ENCODE measurements around the gene CSN2.

The CSN2 gene, protein sequence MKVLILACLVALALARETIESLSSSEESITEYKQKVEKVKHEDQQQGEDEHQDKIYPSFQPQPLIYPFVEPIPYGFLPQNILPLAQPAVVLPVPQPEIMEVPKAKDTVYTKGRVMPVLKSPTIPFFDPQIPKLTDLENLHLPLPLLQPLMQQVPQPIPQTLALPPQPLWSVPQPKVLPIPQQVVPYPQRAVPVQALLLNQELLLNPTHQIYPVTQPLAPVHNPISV

DNA sequence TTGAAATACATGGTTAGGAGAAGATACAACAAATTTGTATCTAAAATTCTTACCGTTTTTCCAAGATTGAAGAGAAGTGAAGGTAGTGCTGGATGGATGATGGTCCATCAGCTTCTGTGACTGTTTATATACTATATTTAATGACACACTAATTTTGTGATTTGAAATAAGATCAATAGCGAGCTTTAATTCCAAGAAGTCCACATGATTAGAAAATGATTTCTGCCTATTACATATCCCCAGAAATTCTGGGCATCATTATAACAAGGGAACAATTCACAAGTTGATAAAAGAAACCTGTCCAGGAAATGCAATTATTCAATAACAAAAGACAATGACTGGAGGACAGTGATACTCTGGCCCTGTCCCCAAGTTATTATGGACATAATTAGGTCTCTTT, at the start of gene CSN2:
Gene CSN2 (minus strand): TSS at position 101 of the 400 bp plus-strand sequence. CDS start 4,733 bp downstream, outside the sequence.
- Histone ChIP-seq H3K27ac (ENCODE audit: low read depth in 2 of 2, low read length in 2 of 2) (no peak within 1 kb of the TSS), H3K4me3 (ENCODE audit: low read length in 2 of 2) (no peak within 1 kb of the TSS), H3K9ac (ENCODE audit: low read depth in 1 of 2, low read length in 2 of 2) (no peak within 1 kb of the TSS), H3K9me3 (ENCODE audit: control insufficient read depth in 2 of 2, low read length in 2 of 2) (no peaks in the 10 kb centered on the region), H3K36me3 (ENCODE audit: control insufficient read depth in 2 of 2, insufficient read depth in 2 of 2, low read length in 2 of 2) (no peaks in the 10 kb centered on the region), H3K4me1 (ENCODE audit: control insufficient read depth in 2 of 2, insufficient read depth in 2 of 2, low read length in 2 of 2) (no peaks in the 10 kb centered on the region), H3K27me3 (ENCODE audit: control insufficient read depth in 2 of 2, insufficient read depth in 2 of 2, low read length in 2 of 2) (no peaks in the 10 kb centered on the region)

DNA sequence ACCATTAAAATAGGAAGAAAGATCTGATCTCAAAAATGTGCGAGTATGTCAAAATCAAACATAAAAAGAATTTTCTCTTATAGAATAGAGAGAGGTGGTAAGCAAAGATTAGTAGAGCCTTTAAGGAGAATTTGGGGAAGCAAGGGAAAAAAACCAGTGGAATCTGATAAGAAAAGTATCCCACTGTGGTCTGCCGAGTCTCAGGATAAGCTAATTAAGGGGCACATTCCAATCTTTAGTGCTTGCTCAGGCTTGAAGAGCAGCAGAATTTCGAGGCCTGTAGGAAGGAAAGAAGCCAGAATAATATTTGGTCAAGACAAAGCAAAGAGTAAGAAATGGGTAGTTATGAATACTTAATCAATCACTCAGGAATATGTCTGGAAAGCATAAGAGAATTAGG, 43.2 kb upstream of the CSN2 start:
- Histone ChIP-seq H3K27ac (ENCODE audit: low read depth in 2 of 2, low read length in 2 of 2) (no peak overlapping the region), H3K4me3 (ENCODE audit: low read length in 2 of 2) (no peak overlapping the region), H3K27me3 (ENCODE audit: control insufficient read depth in 2 of 2, insufficient read depth in 2 of 2, low read length in 2 of 2) (no peaks in the 10 kb centered on the region), H3K9me3 (ENCODE audit: control insufficient read depth in 2 of 2, low read length in 2 of 2) (no peaks in the 10 kb centered on the region), H3K9ac (ENCODE audit: low read depth in 1 of 2, low read length in 2 of 2) (no peak overlapping the region), H3K4me1 (ENCODE audit: control insufficient read depth in 2 of 2, insufficient read depth in 2 of 2, low read length in 2 of 2) (no peaks in the 10 kb centered on the region), H3K36me3 (ENCODE audit: control insufficient read depth in 2 of 2, insufficient read depth in 2 of 2, low read length in 2 of 2) (no peaks in the 10 kb centered on the region)

DNA sequence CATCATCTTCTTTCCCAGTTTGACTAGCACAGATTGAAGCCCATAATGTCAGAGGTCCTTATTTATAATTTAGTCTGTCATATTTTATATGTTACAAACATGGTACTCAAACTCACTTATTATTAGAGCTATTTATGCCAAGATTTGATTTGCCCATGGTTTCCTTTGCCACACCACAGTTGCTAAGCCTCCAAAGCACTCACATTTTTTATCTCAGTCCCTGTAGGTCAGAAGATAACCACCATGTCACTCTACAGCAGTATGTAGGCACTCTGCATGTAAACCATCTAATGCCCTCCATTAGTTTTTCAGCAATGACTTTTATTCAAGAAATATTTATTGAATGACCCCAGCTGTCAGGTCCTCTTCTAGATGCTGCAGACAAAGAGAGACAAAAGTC, 37.0 kb upstream of the CSN2 start:
- H3K27me3 ChIP-seq (ENCODE audit: control insufficient read depth in 2 of 2, insufficient read depth in 2 of 2, low read length in 2 of 2): no peaks in the 10 kb centered on the region
- no peaks in the 10 kb centered on the region for H3K4me1 ChIP-seq (ENCODE audit: control insufficient read depth in 2 of 2, insufficient read depth in 2 of 2, low read length in 2 of 2)
- no peak overlapping the region for H3K4me3 ChIP-seq (ENCODE audit: low read length in 2 of 2)
- no peaks in the 10 kb centered on the region for H3K36me3 ChIP-seq (ENCODE audit: control insufficient read depth in 2 of 2, insufficient read depth in 2 of 2, low read length in 2 of 2)
- H3K27ac ChIP-seq (ENCODE audit: low read depth in 2 of 2, low read length in 2 of 2): no peak overlapping the region
- no peaks in the 10 kb centered on the region for H3K9me3 ChIP-seq (ENCODE audit: control insufficient read depth in 2 of 2, low read length in 2 of 2)
- H3K9ac ChIP-seq (ENCODE audit: low read depth in 1 of 2, low read length in 2 of 2): no peak overlapping the region

DNA sequence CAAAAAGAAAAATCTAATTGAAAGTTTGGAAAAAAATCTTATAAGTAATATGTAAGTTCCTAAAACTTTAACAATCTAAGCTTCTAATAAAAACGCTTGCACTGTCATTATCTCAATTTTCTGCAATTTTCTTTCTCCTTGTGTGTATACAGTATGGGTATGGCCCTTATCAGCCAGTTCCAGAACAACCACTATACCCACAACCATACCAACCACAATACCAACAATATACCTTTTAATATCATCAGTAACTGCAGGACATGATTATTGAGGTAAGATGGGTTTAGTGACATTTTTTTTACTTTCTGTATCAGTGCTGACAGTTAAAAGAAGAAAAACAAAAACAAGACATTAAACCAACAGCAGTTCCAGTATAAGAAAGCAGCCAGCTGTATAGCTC, 35.2 kb upstream of the CSN2 start:
- Histone ChIP-seq H3K4me1 (ENCODE audit: control insufficient read depth in 2 of 2, insufficient read depth in 2 of 2, low read length in 2 of 2) (no peaks in the 10 kb centered on the region), H3K9me3 (ENCODE audit: control insufficient read depth in 2 of 2, low read length in 2 of 2) (no peaks in the 10 kb centered on the region)

DNA sequence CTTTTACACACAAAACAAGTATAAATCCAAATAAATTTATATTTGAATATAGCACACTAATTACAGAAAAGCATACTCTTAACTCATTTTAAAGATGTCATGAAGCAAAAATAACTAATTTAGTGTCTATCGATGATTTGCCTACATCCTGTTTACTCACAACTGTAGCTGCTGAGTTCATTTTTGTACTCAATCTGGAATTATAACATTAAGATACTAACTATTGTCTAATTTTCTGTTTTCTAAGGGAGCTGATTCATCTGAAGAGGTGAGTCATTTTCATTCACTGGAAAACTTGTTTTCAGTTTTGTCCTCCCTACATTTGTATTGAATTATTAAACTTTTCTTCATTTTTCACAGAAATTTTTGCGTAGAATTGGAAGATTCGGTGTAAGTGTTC, 33.9 kb upstream of the CSN2 start:
- no peak overlapping the region for H3K9ac ChIP-seq (ENCODE audit: low read depth in 1 of 2, low read length in 2 of 2)
- no peak overlapping the region for H3K4me3 ChIP-seq (ENCODE audit: low read length in 2 of 2)
- no peaks in the 10 kb centered on the region for H3K27me3 ChIP-seq (ENCODE audit: control insufficient read depth in 2 of 2, insufficient read depth in 2 of 2, low read length in 2 of 2)
- no peak overlapping the region for H3K27ac ChIP-seq (ENCODE audit: low read depth in 2 of 2, low read length in 2 of 2)
- H3K9me3 ChIP-seq (ENCODE audit: control insufficient read depth in 2 of 2, low read length in 2 of 2): no peaks in the 10 kb centered on the region
- H3K4me1 ChIP-seq (ENCODE audit: control insufficient read depth in 2 of 2, insufficient read depth in 2 of 2, low read length in 2 of 2): no peaks in the 10 kb centered on the region
- H3K36me3 ChIP-seq (ENCODE audit: control insufficient read depth in 2 of 2, insufficient read depth in 2 of 2, low read length in 2 of 2): no peaks in the 10 kb centered on the region

More for the DNA sequence above, 35.2 kb upstream of the CSN2 start:
- no peaks in the 10 kb centered on the region for H3K27me3 ChIP-seq (ENCODE audit: control insufficient read depth in 2 of 2, insufficient read depth in 2 of 2, low read length in 2 of 2)
- no peaks in the 10 kb centered on the region for H3K36me3 ChIP-seq (ENCODE audit: control insufficient read depth in 2 of 2, insufficient read depth in 2 of 2, low read length in 2 of 2)
- no peak overlapping the region for H3K27ac ChIP-seq (ENCODE audit: low read depth in 2 of 2, low read length in 2 of 2)
- no peak overlapping the region for H3K4me3 ChIP-seq (ENCODE audit: low read length in 2 of 2)
- H3K9ac ChIP-seq (ENCODE audit: low read depth in 1 of 2, low read length in 2 of 2): no peak overlapping the region

DNA sequence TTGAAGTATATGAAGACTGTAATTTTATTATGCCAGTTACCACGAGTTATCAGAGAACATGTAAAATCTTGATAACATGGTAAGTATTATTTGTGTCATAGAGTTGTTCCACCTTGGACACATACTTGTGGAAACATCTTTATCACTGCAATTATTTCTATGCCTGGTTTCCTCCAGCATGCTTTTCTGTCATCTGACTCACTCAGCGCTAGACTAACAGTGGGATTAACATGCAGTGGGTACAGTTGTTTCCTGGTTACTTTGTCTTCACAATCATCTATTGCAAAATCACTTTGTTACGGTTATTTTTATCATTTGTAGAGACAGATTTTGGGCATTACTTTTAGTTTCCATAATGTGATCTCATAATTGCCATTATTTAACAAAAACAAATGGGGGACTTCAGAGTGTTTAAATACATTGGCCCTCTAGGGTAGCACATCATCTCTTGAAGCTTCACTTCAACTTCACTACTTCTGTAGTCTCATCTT, 30.0 kb upstream of the CSN2 start, which contains the start of gene STATH:
Gene STATH (plus strand): TSS at position 441 of the 491 bp plus-strand sequence. CDS start 2,472 bp downstream, outside the sequence.
- Histone ChIP-seq H3K4me1 (ENCODE audit: control insufficient read depth in 2 of 2, insufficient read depth in 2 of 2, low read length in 2 of 2) (no peaks in the 10 kb centered on the region), H3K9ac (ENCODE audit: low read depth in 1 of 2, low read length in 2 of 2) (no peak within 1 kb of the TSS), H3K27me3 (ENCODE audit: control insufficient read depth in 2 of 2, insufficient read depth in 2 of 2, low read length in 2 of 2) (no peaks in the 10 kb centered on the region), H3K9me3 (ENCODE audit: control insufficient read depth in 2 of 2, low read length in 2 of 2) (no peaks in the 10 kb centered on the region), H3K4me3 (ENCODE audit: low read length in 2 of 2) (no peak within 1 kb of the TSS), H3K36me3 (ENCODE audit: control insufficient read depth in 2 of 2, insufficient read depth in 2 of 2, low read length in 2 of 2) (no peaks in the 10 kb centered on the region), H3K27ac (ENCODE audit: low read depth in 2 of 2, low read length in 2 of 2) (no peak within 1 kb of the TSS)

DNA sequence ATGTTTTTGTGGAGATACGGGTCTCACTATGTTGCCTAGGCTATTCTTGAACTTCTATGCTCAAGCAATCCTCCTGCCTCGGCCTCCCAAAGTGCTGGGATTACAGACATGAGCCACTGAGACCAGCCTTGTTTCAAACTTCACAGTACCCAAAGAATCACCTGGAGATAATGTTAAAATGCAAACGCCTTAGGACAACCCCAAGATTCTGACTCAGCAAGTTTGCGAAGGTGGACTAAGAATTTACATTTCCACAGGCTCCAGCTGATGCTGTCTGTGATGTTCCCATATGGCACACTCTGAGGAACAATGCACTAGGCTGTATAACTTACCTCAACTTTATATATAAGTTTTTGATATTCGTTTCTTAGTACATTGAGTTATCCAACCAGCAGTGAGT, 29.3 kb upstream of the CSN2 start:
- no peak overlapping the region for H3K9ac ChIP-seq (ENCODE audit: low read depth in 1 of 2, low read length in 2 of 2)
- H3K9me3 ChIP-seq (ENCODE audit: control insufficient read depth in 2 of 2, low read length in 2 of 2): no peaks in the 10 kb centered on the region
- no peaks in the 10 kb centered on the region for H3K4me1 ChIP-seq (ENCODE audit: control insufficient read depth in 2 of 2, insufficient read depth in 2 of 2, low read length in 2 of 2)
- no peak overlapping the region for H3K4me3 ChIP-seq (ENCODE audit: low read length in 2 of 2)
- H3K27me3 ChIP-seq (ENCODE audit: control insufficient read depth in 2 of 2, insufficient read depth in 2 of 2, low read length in 2 of 2): no peaks in the 10 kb centered on the region
- no peak overlapping the region for H3K27ac ChIP-seq (ENCODE audit: low read depth in 2 of 2, low read length in 2 of 2)
- no peaks in the 10 kb centered on the region for H3K36me3 ChIP-seq (ENCODE audit: control insufficient read depth in 2 of 2, insufficient read depth in 2 of 2, low read length in 2 of 2)

DNA sequence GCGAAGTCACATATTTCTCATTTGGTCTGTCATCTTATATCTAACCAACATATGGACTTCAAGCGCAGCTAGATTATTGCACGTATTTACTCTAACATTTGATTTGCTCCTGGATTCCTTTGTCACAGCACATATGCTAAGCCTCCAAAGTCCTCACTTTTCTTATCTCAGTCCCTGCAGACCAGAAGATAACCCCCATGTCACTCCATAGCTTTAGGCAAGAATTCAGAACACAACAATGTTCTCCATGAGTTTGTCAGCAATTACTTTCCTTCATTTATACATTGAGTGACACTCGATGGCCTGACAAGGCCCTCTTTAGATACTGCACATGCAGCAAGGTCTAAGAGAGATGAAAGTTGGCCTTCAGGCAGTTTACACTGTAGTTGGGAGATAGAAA, 25.5 kb upstream of the CSN2 start:
- H3K27ac ChIP-seq (ENCODE audit: low read depth in 2 of 2, low read length in 2 of 2): no peak overlapping the region
- no peaks in the 10 kb centered on the region for H3K9me3 ChIP-seq (ENCODE audit: control insufficient read depth in 2 of 2, low read length in 2 of 2)
- H3K36me3 ChIP-seq (ENCODE audit: control insufficient read depth in 2 of 2, insufficient read depth in 2 of 2, low read length in 2 of 2): no peaks in the 10 kb centered on the region
- H3K27me3 ChIP-seq (ENCODE audit: control insufficient read depth in 2 of 2, insufficient read depth in 2 of 2, low read length in 2 of 2): no peaks in the 10 kb centered on the region
- H3K4me3 ChIP-seq (ENCODE audit: low read length in 2 of 2): no peak overlapping the region
- no peaks in the 10 kb centered on the region for H3K4me1 ChIP-seq (ENCODE audit: control insufficient read depth in 2 of 2, insufficient read depth in 2 of 2, low read length in 2 of 2)
- H3K9ac ChIP-seq (ENCODE audit: low read depth in 1 of 2, low read length in 2 of 2): no peak overlapping the region

DNA sequence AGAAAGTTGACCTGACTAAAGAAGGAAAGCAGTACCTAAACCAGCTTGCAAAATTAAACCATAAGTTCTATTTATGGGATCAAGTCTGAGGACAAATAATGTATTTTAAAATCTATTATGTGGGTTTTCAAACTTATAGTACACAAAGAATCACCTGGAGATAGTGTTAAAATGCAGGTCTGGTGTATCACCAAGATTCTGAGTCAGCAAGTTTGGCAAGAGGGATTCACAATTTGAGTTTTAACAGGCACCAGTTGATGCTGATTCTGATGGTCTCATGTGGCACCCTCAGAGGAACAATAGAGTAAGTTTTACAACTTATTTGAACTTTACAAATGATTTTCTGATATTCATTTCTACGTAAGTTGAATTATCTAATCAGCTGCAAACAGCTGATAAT, 21.1 kb upstream of the CSN2 start:
- H3K27ac ChIP-seq (ENCODE audit: low read depth in 2 of 2, low read length in 2 of 2): no peak overlapping the region
- no peak overlapping the region for H3K4me3 ChIP-seq (ENCODE audit: low read length in 2 of 2)
- no peaks in the 10 kb centered on the region for H3K9me3 ChIP-seq (ENCODE audit: control insufficient read depth in 2 of 2, low read length in 2 of 2)
- no peaks in the 10 kb centered on the region for H3K4me1 ChIP-seq (ENCODE audit: control insufficient read depth in 2 of 2, insufficient read depth in 2 of 2, low read length in 2 of 2)
- H3K27me3 ChIP-seq (ENCODE audit: control insufficient read depth in 2 of 2, insufficient read depth in 2 of 2, low read length in 2 of 2): no peaks in the 10 kb centered on the region
- no peaks in the 10 kb centered on the region for H3K36me3 ChIP-seq (ENCODE audit: control insufficient read depth in 2 of 2, insufficient read depth in 2 of 2, low read length in 2 of 2)
- H3K9ac ChIP-seq (ENCODE audit: low read depth in 1 of 2, low read length in 2 of 2): no peak overlapping the region

DNA sequence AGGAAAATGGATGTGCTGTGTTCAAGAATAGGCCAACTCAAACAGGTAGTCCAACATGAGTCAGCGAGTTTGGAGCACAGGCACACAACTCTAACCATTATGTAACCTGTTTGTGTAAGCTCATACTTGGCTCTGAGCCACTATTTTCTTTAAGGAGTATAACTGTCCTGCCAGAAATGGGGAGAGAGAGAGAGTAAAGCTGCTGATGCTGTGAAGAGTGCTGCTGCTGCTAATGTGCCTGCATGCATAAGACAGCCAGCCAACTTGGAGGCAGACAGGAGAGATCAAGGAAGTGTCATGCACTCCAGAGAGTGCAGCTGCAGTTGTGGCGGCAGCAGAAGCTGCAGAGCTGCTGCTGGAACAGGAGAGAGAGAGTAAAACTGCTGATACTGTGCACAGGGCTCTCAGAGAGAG, 18.5 kb upstream of the CSN2 start:
- Histone ChIP-seq H3K4me3 (ENCODE audit: low read length in 2 of 2) (no peak overlapping the region), H3K4me1 (ENCODE audit: control insufficient read depth in 2 of 2, insufficient read depth in 2 of 2, low read length in 2 of 2) (no peaks in the 10 kb centered on the region), H3K9me3 (ENCODE audit: control insufficient read depth in 2 of 2, low read length in 2 of 2) (no peaks in the 10 kb centered on the region), H3K9ac (ENCODE audit: low read depth in 1 of 2, low read length in 2 of 2) (no peak overlapping the region), H3K27ac (ENCODE audit: low read depth in 2 of 2, low read length in 2 of 2) (no peak overlapping the region), H3K36me3 (ENCODE audit: control insufficient read depth in 2 of 2, insufficient read depth in 2 of 2, low read length in 2 of 2) (no peaks in the 10 kb centered on the region), H3K27me3 (ENCODE audit: control insufficient read depth in 2 of 2, insufficient read depth in 2 of 2, low read length in 2 of 2) (no peaks in the 10 kb centered on the region)
